ENCODE measurements around the gene SPATA24. TPM values are rescaled to one million over a fixed set of nuclear protein-coding genes. Genes with fewer than 3 reads are reported as not detected.

Gene SPATA24
- total RNA-seq, 4 donors from 2014 or later: 1.5 to 13.5 (median 6.3) TPM

GRCh38 chr5:139408191-139408590, 4.3 kb upstream of the SPATA24 start:
- H3K27ac ChIP-seq: no peak overlapping the region
- H3K4me1 ChIP-seq: peaks cover 0 to 11% (median 2%) of the 10 kb centered on the region in 3 donors
- peaks cover 0 to 24% of the 10 kb centered on the region in 2 donors for H3K36me3 ChIP-seq
- H3K27me3 ChIP-seq: no peaks in the 10 kb centered on the region
- no peak overlapping the region for H3K4me3 ChIP-seq
- ATAC-seq: no peak
- no peaks in the 10 kb centered on the region for H3K9me3 ChIP-seq
- 89 to 95% methylated on average over 7 of the region's 7 CpGs for WGBS, 2 donors (ENCODE audit: low coverage in 1 of 2)
- TF ChIP-seq POLR2A (IDR thresholded peaks at IDR 0.05) (no peak), CTCF (IDR thresholded peaks at IDR 0.05) (no peak), EP300 (IDR thresholded peaks at IDR 0.05) (no peak), POLR2AphosphoS5 (IDR thresholded peaks at IDR 0.05) (no peak)

- TF ChIP-seq EP300 (IDR thresholded peaks at IDR 0.05): no peak
- no peak overlapping the region for H3K4me3 ChIP-seq
- ATAC-seq: no peak
- no peaks in the 10 kb centered on the region for H3K9me3 ChIP-seq
- no peaks in the 10 kb centered on the region for H3K27me3 ChIP-seq
- H3K27ac ChIP-seq: no peak overlapping the region
- peaks cover 0 to 17% of the 10 kb centered on the region in 2 donors for H3K36me3 ChIP-seq
- peaks cover 0 to 17% (median 7%) of the 10 kb centered on the region in 3 donors for H3K4me1 ChIP-seq
Measured at GRCh38 chr5:139407517-139407916, 3.6 kb upstream of the SPATA24 start.

- peaks cover 0 to 12% of the 10 kb centered on the region in 2 donors for H3K36me3 ChIP-seq
- H3K4me3 ChIP-seq: no peak overlapping the region
- 80 to 88% methylated on average over 1 to 2 of the region's 2 CpGs for WGBS, 2 donors (ENCODE audit: low coverage in 1 of 2)
- no peaks in the 10 kb centered on the region for H3K27me3 ChIP-seq
- no peak for TF ChIP-seq CTCF (IDR thresholded peaks at IDR 0.05)
- TF ChIP-seq POLR2A (IDR thresholded peaks at IDR 0.05): no peak
- no peak for TF ChIP-seq EP300 (IDR thresholded peaks at IDR 0.05)
- no peak for TF ChIP-seq POLR2AphosphoS5 (IDR thresholded peaks at IDR 0.05)
- peaks cover 0 to 18% (median 7%) of the 10 kb centered on the region in 3 donors for H3K4me1 ChIP-seq
- no peaks in the 10 kb centered on the region for H3K9me3 ChIP-seq
- H3K27ac ChIP-seq: no peak overlapping the region
- no peak for ATAC-seq
Measured at GRCh38 chr5:139406963-139407362, 3.1 kb upstream of the SPATA24 start.

GRCh38 chr5:139404484-139404840, 573 bp upstream of the SPATA24 start:
- Histone ChIP-seq H3K4me3 (peak overlapping the region in 1 of 2 donors; percentile 55), H3K36me3 (peaks cover 0 to 7% of the 10 kb centered on the region in 2 donors), H3K9me3 (no peaks in the 10 kb centered on the region), H3K27ac (peak overlapping the region; percentile 44 to 91 (median 88)), H3K4me1 (peaks cover 0 to 18% (median 7%) of the 10 kb centered on the region in 3 donors), H3K27me3 (no peaks in the 10 kb centered on the region)
- TF ChIP-seq EP300 (IDR thresholded peaks at IDR 0.05) (no peak), POLR2A (IDR thresholded peaks at IDR 0.05) (no peak), POLR2AphosphoS5 (IDR thresholded peaks at IDR 0.05) (no peak), CTCF (IDR thresholded peaks at IDR 0.05) (no peak)
- ATAC-seq: no peak
- 52 to 70% methylated on average over 5 of the region's 5 CpGs for WGBS, 2 donors (ENCODE audit: low coverage in 1 of 2)

- no peak for TF ChIP-seq POLR2A (IDR thresholded peaks at IDR 0.05)
- WGBS, 2 donors (ENCODE audit: low coverage in 1 of 2): 8 to 13% methylated on average over 5 to 6 of the region's 7 CpGs
- peak overlapping the region; percentile 29 to 55 for H3K4me3 ChIP-seq
- H3K36me3 ChIP-seq: peaks cover 0 to 7% of the 10 kb centered on the region in 2 donors
- no peaks in the 10 kb centered on the region for H3K27me3 ChIP-seq
- ATAC-seq: no peak
- H3K27ac ChIP-seq: peak overlapping the region; percentile 44 to 91 (median 88)
- H3K4me1 ChIP-seq: peaks cover 0 to 18% (median 7%) of the 10 kb centered on the region in 3 donors
- H3K9me3 ChIP-seq: no peaks in the 10 kb centered on the region
Measured at GRCh38 chr5:139403418-139403786, 487 bp downstream of the SPATA24 start.

- Histone ChIP-seq H3K27me3 (no peaks in the 10 kb centered on the region), H3K27ac (peak overlapping the region in 2 of 4 donors; percentile 91), H3K4me3 (no peak overlapping the region), H3K9me3 (no peaks in the 10 kb centered on the region), H3K4me1 (peaks cover 0 to 18% (median 7%) of the 10 kb centered on the region in 3 donors), H3K36me3 (peaks cover 0 to 7% of the 10 kb centered on the region in 2 donors)
- no peak for ATAC-seq
- TF ChIP-seq CTCF (IDR thresholded peaks at IDR 0.05): no peak
- TF ChIP-seq POLR2AphosphoS5 (IDR thresholded peaks at IDR 0.05): no peak
- no peak for TF ChIP-seq POLR2A (IDR thresholded peaks at IDR 0.05)
- no peak for TF ChIP-seq EP300 (IDR thresholded peaks at IDR 0.05)
- 63 to 80% methylated on average over 1 to 2 of the region's 7 CpGs for WGBS, 2 donors (ENCODE audit: low coverage in 1 of 2)
Measured at GRCh38 chr5:139402561-139403158, 1.2 kb downstream of the SPATA24 start.
